SK-N-SH (cell line): Measurements from ENCODE around the gene ZNF407. TPM values are rescaled to one million over a fixed set of nuclear protein-coding genes. Genes with fewer than 3 reads are reported as not detected.

ENCODE experiments used
- CTCF ChIA-PET: fragments of 300-600, 350-600 bp; formaldehyde crosslinking; extraction: SDS; loops from one replicate; lab custom pipeline; 2021; lab: Yijun Ruan, JAX
- POLR2A ChIA-PET: fragments of 350-600 bp; sonication (Branson Sonifier 250); formaldehyde crosslinking; extraction: SDS; loops from one replicate; lab custom pipeline; 2020; ENCODE audit warnings: antibody characterized with exemption, inconsistent platforms; lab: Yijun Ruan, JAX
- DNase-seq: peaks from one replicate; pipeline ENCODE4 v3.0.0; 2012
- H2AFZ ChIP-seq: fragments of 200-600 bp; sonication (generic); 2 replicates; pipeline ENCODE4 v1.8.1; 2016; ENCODE audit warnings: antibody characterized with exemption, mild to moderate bottlenecking, low read depth
- H3F3A ChIP-seq: fragments of 200-600 bp; sonication (generic); replicated peaks from 2 replicates; pipeline ENCODE3; 2016; ENCODE audit warnings: antibody characterized with exemption, mild to moderate bottlenecking; ENCODE audit not compliant: insufficient read depth
- H3K27ac ChIP-seq, 2 experiments: fragments of 200-500 bp in 1 of 2; fragments of 200-600 bp in 1 of 2; sonication (Bioruptor generic) in 1 of 2; sonication (generic), shearing (Covaris generic) in 1 of 2; 2 replicates each; pipeline versions ENCODE4 v1.5.1 to v1.6.1; 2014 to 2016; ENCODE audit warnings: low read depth in 2 of 2, inconsistent platforms in 1 of 2, low read length in 1 of 2, mild to moderate bottlenecking in 1 of 2, mixed read lengths in 1 of 2
- H3K27me3 ChIP-seq: fragments of 200-600 bp; sonication (generic), shearing (Covaris generic); 2 replicates; pipeline ENCODE4 v1.6.1; 2016; ENCODE audit warnings: mixed run types; ENCODE audit not compliant: insufficient read depth
- H3K36me3 ChIP-seq, 2 experiments: fragments of 200-500 bp in 1 of 2; fragments of 200-600 bp in 1 of 2; sonication (Bioruptor generic) in 1 of 2; sonication (generic) in 1 of 2; replicated peaks in 1 of 2; 2 replicates each; pipeline versions ENCODE3 to v1.5.1; 2014 to 2016; ENCODE audit warnings: low read length in 1 of 2, mild to moderate bottlenecking in 1 of 2; ENCODE audit not compliant: insufficient read depth in 2 of 2, control insufficient read depth in 1 of 2
- H3K4me1 ChIP-seq, 2 experiments: fragments of 200-500 bp in 1 of 2; fragments of 200-600 bp in 1 of 2; sonication (Bioruptor generic) in 1 of 2; sonication (generic), shearing (Covaris generic) in 1 of 2; 2 replicates each; pipeline versions ENCODE4 v1.5.1 to v1.6.1; 2014 to 2016; ENCODE audit warnings: low read depth in 1 of 2, low read length in 1 of 2, mixed run types in 1 of 2; ENCODE audit not compliant: insufficient read depth in 2 of 2, control insufficient read depth in 1 of 2
- H3K4me2 ChIP-seq: fragments of 200-600 bp; sonication (generic), shearing (Covaris generic); 2 replicates; pipeline ENCODE4 v1.6.1; 2017; ENCODE audit warnings: mixed run types
- H3K4me3 ChIP-seq, 2 experiments: fragments of 200-500 bp in 1 of 2; fragments of 200-600 bp in 1 of 2; sonication (Bioruptor generic) in 1 of 2; sonication (generic), shearing (Covaris generic) in 1 of 2; 2 replicates each; pipeline versions ENCODE4 v1.5.1 to v1.8.1; 2014 to 2016; ENCODE audit warnings: low read depth in 2 of 2, inconsistent platforms in 1 of 2, low read length in 1 of 2, mild to moderate bottlenecking in 1 of 2, mixed read lengths in 1 of 2, moderate library complexity in 1 of 2
- H3K79me2 ChIP-seq: fragments of 200-600 bp; sonication (generic); 2 replicates; pipeline ENCODE4 v1.8.1; 2017; ENCODE audit warnings: mild to moderate bottlenecking; ENCODE audit not compliant: insufficient read depth
- H3K9ac ChIP-seq: fragments of 200-600 bp; sonication (generic); 2 replicates; pipeline ENCODE4 v1.6.1; 2017; ENCODE audit warnings: mixed run types
- H3K9me2 ChIP-seq: fragments of 200-600 bp; sonication (generic); 2 replicates; pipeline ENCODE4 v1.6.1; 2017; ENCODE audit warnings: mixed run types
- H3K9me3 ChIP-seq: fragments of 200-600 bp; sonication (generic); 2 replicates; pipeline ENCODE4 v1.6.1; 2017; ENCODE audit warnings: mixed run types, mild to moderate bottlenecking, moderate library complexity
- H4K20me1 ChIP-seq: fragments of 200-600 bp; sonication (generic); 2 replicates; pipeline ENCODE4 v1.6.1; 2017; ENCODE audit warnings: mild to moderate bottlenecking, mixed run types; ENCODE audit not compliant: insufficient read depth
- CHD2 ChIP-seq: fragments of 150-350 bp; IDR thresholded peaks from 2 replicates; pipeline ENCODE4 v1.6.1; 2018; ENCODE audit warnings: low read length; ENCODE audit not compliant: partially characterized antibody
- EP300 ChIP-seq, 2 experiments: IDR thresholded peaks; 2 replicates each; pipeline versions ENCODE4 v1.4.0 to v1.6.1; 2012; ENCODE audit warnings: borderline replicate concordance in 1 of 2, low read depth in 1 of 2, low read length in 1 of 2
- EZH2phosphoT487 ChIP-seq: fragments of 200-600 bp; sonication (generic); IDR thresholded peaks from 2 replicates; pipeline ENCODE4 v1.6.1; 2017; ENCODE audit warnings: low read depth, mixed run types, mild to moderate bottlenecking, antibody characterized with exemption, moderate library complexity, borderline replicate concordance
- FOXJ3 ChIP-seq: sonication (generic); formaldehyde crosslinking; IDR thresholded peaks from 2 replicates; pipeline ENCODE4 v1.5.1; 2020; ENCODE audit warnings: mild to moderate bottlenecking, missing genetic modification reagents
- FOXM1 ChIP-seq: IDR thresholded peaks from 2 replicates; pipeline ENCODE4 v1.4.0; 2012; ENCODE audit warnings: low read depth, mild to moderate bottlenecking
- GABPA ChIP-seq: IDR thresholded peaks from 2 replicates; pipeline ENCODE4 v1.4.0; 2012; ENCODE audit warnings: low read depth, mild to moderate bottlenecking
- IRF3 ChIP-seq: fragments of 150-350 bp; IDR thresholded peaks from 2 replicates; pipeline ENCODE4 v1.6.1; 2016; ENCODE audit warnings: mild to moderate bottlenecking, low read depth, low read length
- MAX ChIP-seq: IDR thresholded peaks from 2 replicates; pipeline ENCODE4 v1.4.0; 2012; ENCODE audit warnings: low read depth
- MEF2A ChIP-seq: IDR thresholded peaks from 2 replicates; pipeline ENCODE4 v1.4.0; 2012; ENCODE audit warnings: low read depth, borderline replicate concordance
- NFIC ChIP-seq: IDR thresholded peaks from 2 replicates; pipeline ENCODE4 v1.4.0; 2012; ENCODE audit warnings: borderline replicate concordance
- RAD21 ChIP-seq: IDR thresholded peaks from 2 replicates; pipeline ENCODE4 v1.6.1; 2012; ENCODE audit warnings: mild to moderate bottlenecking, low read length
- RCOR1 ChIP-seq: fragments of 150-350 bp; IDR thresholded peaks from 2 replicates; pipeline ENCODE4 v1.6.1; 2017; ENCODE audit warnings: antibody characterized with exemption, low read length
- RFX5 ChIP-seq: IDR thresholded peaks from 2 replicates; pipeline ENCODE4 v1.6.1; 2012; ENCODE audit warnings: mild to moderate bottlenecking, improper control_type of control experiment, low read length
- RXRA ChIP-seq: IDR thresholded peaks from 2 replicates; pipeline ENCODE4 v1.4.0; 2012; ENCODE audit warnings: low read depth, mild to moderate bottlenecking, borderline replicate concordance
- SIN3A ChIP-seq: IDR thresholded peaks from 2 replicates; pipeline ENCODE4 v1.6.1; 2012; ENCODE audit warnings: low read depth, mild to moderate bottlenecking, low read length, moderate library complexity, borderline replicate concordance
- SMC3 ChIP-seq: IDR thresholded peaks from 2 replicates; pipeline ENCODE4 v1.6.1; 2012; ENCODE audit warnings: low read depth, low read length, improper control_type of control experiment
- TAF1 ChIP-seq: IDR thresholded peaks from 2 replicates; pipeline ENCODE4 v1.6.1; 2012; ENCODE audit warnings: low read depth, mild to moderate bottlenecking, low read length, moderate library complexity, borderline replicate concordance
- TCF12 ChIP-seq: IDR thresholded peaks from 2 replicates; pipeline ENCODE4 v1.4.0; 2012
- WGBS: methylation state at CpG from one replicate; pipeline ENCODE4 v1.1.6; 2017; ENCODE audit warnings: low lambda C conversion rate; 5-methylcytosine and 5-hydroxymethylcytosine counted together
- polyA plus RNA-seq, 3 experiments: library from polyadenylated mRNA; depleted of rRNA; stranded (reverse); fragments of >200 nt; gene quantifications; 2 replicates each; pipeline ENCODE4 v1.2.3, GENCODE V29; 2012
- TF ChIP-seq, protein P1 (sequence below): IDR thresholded peaks from 2 replicates; pipeline ENCODE4 v1.6.1; 2012; ENCODE audit warnings: mild to moderate bottlenecking, low read depth, low read length, moderate library complexity
- TF ChIP-seq, protein P2 (sequence below): IDR thresholded peaks from 2 replicates; pipeline ENCODE4; 2012

ZNF407 gene
- polyA plus RNA-seq, 1 of the 3 experiments (the other 2 are of a cell fraction), result 2.6 TPM

GRCh38 chr18:74967438-74967837 lies 369.8 kb downstream of the ZNF407 start:
- no peak overlapping the region for H3K9ac ChIP-seq
- H3K4me3 ChIP-seq, result no peak overlapping the region
- H3F3A ChIP-seq, result no peaks in the 10 kb centered on the region
- H3K4me2 ChIP-seq, result no peak overlapping the region
- H3K36me3 ChIP-seq, result peaks cover 0 to 9% of the 10 kb centered on the region in 2 experiments
- H3K79me2 ChIP-seq, result no peaks in the 10 kb centered on the region; the same call in 1 of the 2 replicates
- H3K9me3 ChIP-seq, result no peaks in the 10 kb centered on the region
- H3K27ac ChIP-seq, result no peak overlapping the region
- H3K27me3 ChIP-seq, result no peaks in the 10 kb centered on the region
- no peaks in the 10 kb centered on the region for H3K9me2 ChIP-seq
- peaks cover 0 to 3% of the 10 kb centered on the region in 2 experiments; a peak in 1 of 4 replicates for H3K4me1 ChIP-seq
- 76% methylated on average over 3 of the region's 3 CpGs for WGBS
- ChIA-PET POLR2A (no interaction called here), CTCF (no interaction called here)
- H4K20me1 ChIP-seq, result no peaks in the 10 kb centered on the region
- no peak for DNase-seq
- no peak overlapping the region for H2AFZ ChIP-seq
- TF ChIP-seq EZH2phosphoT487 (no peak), NFIC (no peak), SMC3 (no peak), FOXJ3 (CRISPR knock-in tag) (no peak), RAD21 (no peak), CHD2 (no peak), FOXM1 (no peak), RCOR1 (no peak), RXRA (no peak), EP300 (IDR thresholded peaks at IDR 0.05; ENCODE audit: borderline replicate concordance in 1 of 2, low read depth in 1 of 2, low read length in 1 of 2) (no peak), RFX5 (no peak), SIN3A (no peak), MAX (no peak), TCF12 (no peak), MEF2A (no peak), IRF3 (no peak), TAF1 (no peak), GABPA (no peak)
- TF ChIP-seq, protein P1, sequence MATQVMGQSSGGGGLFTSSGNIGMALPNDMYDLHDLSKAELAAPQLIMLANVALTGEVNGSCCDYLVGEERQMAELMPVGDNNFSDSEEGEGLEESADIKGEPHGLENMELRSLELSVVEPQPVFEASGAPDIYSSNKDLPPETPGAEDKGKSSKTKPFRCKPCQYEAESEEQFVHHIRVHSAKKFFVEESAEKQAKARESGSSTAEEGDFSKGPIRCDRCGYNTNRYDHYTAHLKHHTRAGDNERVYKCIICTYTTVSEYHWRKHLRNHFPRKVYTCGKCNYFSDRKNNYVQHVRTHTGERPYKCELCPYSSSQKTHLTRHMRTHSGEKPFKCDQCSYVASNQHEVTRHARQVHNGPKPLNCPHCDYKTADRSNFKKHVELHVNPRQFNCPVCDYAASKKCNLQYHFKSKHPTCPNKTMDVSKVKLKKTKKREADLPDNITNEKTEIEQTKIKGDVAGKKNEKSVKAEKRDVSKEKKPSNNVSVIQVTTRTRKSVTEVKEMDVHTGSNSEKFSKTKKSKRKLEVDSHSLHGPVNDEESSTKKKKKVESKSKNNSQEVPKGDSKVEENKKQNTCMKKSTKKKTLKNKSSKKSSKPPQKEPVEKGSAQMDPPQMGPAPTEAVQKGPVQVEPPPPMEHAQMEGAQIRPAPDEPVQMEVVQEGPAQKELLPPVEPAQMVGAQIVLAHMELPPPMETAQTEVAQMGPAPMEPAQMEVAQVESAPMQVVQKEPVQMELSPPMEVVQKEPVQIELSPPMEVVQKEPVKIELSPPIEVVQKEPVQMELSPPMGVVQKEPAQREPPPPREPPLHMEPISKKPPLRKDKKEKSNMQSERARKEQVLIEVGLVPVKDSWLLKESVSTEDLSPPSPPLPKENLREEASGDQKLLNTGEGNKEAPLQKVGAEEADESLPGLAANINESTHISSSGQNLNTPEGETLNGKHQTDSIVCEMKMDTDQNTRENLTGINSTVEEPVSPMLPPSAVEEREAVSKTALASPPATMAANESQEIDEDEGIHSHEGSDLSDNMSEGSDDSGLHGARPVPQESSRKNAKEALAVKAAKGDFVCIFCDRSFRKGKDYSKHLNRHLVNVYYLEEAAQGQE, result no peak
- TF ChIP-seq, protein P2, sequence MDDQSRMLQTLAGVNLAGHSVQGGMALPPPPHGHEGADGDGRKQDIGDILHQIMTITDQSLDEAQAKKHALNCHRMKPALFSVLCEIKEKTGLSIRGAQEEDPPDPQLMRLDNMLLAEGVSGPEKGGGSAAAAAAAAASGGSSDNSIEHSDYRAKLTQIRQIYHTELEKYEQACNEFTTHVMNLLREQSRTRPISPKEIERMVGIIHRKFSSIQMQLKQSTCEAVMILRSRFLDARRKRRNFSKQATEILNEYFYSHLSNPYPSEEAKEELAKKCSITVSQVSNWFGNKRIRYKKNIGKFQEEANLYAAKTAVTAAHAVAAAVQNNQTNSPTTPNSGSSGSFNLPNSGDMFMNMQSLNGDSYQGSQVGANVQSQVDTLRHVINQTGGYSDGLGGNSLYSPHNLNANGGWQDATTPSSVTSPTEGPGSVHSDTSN, result no peak
